NCI-H69 (cell line): ENCODE results near the gene ABCD1.

Experiments
- DNase-seq: peaks from one replicate; lab custom pipeline; 2025; lab: John Stamatoyannopoulos, UW

ABCD1 gene

DNA sequence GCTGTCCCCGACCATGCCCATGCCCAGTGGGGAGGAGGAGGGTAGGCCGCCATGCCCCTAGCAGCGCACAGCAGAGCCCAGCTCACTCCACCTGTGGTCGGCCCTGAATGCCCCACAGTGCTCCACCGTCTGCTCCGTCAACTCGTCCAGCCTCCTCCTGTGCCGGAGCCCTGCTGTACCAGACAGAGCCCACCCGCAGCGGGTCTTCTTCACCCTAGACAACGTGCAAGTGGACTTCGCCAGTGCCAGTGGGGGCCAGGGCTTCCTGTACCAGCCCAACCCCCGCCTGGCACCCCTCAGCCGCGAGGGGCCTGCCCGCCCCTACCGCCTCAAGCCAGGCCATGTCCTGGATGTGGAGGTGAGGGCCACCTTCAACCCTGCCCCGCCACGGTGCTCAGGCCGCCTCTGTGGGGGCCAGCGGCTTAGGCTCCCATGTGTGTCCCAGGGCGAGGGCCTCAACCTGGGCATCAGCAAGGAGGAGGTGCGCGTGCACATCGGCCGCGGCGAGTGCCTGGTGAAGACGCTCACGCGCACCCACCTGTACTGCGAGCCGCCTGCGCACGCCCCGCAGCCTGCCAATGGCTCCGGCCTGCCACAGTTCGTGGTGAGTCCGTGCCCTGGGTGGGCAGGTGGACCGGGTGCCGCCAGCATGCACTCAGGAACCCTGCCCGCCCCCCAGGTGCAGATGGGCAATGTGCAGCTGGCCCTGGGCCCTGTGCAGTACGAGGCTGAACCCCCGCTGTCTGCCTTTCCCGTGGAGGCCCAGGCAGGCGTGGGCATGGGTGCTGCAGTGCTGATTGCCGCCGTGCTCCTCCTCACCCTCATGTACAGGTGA is 49.3 kb downstream of the ABCD1 start:
- DNase-seq, result no peak

DNA sequence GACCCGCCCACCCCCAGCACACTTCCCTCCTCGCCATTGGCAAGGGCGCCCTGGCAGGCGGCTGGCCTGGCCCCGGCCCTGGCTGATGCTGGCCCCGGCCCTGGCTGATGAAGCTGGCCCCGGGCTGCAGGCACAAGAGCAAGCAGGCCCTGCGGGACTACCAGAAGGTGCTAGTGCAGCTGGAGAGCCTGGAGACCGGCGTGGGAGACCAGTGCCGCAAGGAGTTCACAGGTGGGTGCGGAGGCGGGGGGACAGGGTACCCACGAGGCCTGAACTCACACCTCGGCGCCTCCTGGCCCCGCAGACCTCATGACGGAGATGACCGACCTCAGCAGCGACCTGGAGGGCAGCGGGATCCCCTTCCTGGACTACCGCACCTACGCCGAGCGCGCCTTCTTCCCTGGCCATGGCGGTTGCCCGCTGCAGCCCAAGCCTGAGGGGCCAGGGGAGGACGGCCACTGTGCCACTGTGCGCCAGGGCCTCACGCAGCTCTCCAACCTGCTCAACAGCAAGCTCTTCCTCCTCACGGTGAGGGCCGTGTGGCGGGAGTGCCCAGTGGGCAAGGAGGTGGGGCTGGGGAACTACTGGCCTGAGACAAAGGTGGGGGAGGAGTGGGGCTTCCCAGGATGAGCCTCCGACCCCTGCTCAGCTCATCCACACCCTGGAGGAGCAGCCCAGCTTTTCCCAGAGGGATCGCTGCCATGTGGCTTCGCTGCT is 50.1 kb downstream of the ABCD1 start:
- no peak for DNase-seq

DNA sequence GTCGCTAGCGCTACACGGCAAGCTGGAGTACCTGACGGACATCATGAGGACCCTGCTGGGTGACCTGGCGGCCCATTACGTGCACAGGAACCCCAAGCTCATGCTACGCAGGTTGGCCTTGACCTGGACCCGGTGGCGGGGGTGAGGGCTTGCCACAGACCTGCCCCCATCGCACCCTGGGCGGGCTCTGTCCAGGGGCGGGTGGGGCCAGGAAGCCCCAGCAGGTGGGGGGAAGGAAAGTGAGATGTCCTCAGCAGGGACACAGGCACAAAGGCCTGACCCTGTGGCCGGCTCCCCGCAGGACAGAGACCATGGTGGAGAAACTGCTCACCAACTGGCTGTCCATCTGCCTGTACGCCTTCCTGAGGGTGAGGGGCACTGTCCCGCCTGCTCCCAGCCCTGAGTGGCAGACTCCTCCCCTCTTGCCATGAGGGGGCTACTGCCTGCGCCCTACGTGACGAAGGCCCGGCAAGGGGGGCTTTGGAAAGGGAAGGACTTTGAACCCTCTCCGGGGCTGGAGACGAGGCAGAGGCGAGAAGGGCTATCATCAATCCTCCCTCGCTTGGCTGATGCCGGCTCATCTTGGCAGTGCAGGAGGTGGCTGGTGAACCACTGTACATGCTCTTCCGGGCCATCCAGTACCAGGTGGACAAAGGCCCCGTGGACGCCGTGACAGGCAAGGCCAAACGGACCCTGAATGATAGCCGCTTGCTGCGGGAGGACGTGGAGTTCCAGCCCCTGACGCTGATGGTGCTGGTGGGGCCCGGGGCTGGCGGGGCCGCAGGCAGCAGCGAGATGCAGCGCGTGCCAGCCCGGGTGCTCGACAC is 50.9 kb downstream of the ABCD1 start:
- no peak for DNase-seq

DNA sequence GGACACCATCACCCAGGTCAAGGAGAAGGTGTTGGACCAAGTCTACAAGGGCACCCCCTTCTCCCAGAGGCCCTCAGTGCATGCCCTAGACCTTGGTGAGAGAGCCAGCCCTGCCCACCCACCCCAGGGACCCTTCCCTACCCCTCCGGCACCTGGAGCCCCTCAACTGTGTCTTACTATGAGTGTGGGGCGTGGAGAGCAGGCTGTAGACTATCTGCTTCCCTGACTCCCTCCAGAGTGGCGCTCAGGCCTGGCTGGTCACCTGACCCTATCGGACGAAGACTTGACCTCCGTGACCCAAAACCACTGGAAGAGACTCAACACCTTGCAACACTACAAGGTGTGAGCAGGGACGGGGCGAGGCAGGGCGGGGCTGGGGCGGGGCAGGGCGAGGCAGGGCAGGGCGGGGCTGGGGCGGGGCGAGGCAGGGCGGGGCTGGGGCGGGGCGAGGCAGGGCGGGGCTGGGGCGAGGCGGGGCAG is 51.5 kb downstream of the ABCD1 start:
- no peak for DNase-seq

DNA sequence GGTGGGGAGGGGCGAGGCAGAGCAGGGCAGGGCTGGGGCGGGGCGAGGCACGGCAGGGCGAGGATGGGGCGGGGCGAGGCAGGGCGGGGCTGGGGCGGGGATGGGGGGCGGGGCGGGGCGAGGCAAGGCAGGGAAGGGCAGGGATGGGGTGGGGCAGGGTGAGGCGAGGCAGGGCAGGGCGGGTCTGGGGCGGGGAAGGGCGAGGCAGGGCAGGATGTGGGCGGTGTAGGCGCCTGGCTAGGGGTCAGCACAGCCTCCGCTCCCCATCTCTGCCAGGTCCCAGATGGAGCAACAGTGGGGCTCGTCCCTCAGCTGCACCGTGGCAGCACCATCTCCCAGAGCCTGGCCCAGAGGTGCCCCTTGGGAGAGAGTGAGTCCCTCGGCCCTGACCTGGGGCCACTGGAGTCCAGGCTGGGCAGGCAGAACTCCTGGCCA is 52.0 kb downstream of the ABCD1 start:
- DNase-seq, result peak; percentile 52

DNA sequence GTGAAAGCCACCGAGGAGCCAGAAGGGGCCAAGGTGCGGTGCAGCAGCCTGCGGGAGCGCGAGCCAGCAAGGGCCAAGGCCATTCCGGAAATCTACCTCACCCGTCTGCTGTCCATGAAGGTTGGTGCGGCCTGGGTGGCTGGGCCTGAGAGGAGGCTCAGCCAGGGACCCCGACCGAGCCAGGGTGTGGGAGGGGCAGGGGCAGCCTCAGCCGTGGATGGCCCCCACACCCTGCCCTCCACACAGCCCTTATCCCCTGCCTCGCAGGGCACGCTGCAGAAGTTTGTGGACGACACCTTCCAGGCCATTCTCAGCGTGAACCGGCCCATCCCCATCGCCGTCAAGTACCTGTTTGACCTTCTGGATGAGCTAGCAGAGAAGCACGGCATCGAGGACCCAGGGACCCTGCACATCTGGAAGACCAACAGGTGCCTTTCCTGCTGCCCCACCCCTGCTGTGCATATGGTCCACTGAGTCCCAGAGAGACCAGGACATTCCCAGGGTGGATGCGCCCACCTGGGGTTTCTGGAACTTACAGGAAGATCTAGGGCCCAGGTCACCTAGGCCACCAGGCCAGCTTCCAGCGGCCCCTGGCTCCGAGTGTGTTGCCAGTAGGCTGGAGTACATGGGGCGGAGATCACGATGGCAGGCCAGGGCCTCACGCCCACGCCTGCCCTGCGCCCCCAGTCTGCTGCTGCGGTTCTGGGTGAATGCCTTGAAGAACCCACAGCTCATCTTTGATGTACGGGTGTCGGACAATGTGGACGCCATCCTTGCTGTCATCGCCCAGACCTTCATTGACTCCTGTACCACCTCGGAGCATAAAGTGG is 52.8 kb downstream of the ABCD1 start:
- DNase-seq, result no peak

DNA sequence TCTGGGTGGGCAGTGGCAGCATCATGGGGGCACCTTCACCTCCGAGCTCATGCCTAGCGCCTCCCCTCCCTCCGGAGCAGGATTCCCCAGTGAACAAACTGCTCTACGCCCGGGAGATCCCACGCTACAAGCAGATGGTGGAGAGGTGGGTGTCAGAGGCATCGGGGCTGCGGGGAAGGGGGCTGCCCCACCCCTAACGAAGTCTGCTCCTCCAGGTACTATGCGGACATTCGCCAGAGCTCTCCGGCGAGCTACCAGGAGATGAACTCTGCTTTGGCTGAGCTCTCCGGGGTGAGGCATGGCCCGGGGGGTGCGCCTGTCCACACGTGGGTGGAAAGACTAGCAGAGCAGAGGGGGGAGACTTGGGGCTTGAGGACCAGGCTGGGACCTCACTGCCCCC is 53.5 kb downstream of the ABCD1 start:
- no peak for DNase-seq

DNA sequence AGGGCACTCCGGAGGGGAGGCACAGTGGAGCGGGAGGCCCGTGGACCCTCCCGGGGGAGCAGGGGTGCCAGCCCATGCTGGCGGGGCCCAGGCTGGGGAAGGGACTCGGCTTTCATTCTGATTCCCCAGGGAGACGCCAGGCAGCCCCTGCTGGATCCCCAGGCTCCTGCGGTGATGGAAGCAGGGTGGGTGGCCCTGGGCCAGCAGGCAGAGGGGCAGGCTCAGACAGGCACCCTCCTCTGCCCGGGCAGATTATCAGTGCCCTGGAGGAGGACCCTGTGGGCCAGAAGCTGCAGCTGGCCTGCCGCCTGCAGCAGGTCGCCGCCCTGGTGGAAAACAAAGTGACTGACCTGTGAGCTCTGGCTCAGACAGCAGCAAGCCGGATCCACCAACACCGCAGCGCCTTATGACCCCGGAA is 54.0 kb downstream of the ABCD1 start:
- peak; percentile 22 for DNase-seq

DNA sequence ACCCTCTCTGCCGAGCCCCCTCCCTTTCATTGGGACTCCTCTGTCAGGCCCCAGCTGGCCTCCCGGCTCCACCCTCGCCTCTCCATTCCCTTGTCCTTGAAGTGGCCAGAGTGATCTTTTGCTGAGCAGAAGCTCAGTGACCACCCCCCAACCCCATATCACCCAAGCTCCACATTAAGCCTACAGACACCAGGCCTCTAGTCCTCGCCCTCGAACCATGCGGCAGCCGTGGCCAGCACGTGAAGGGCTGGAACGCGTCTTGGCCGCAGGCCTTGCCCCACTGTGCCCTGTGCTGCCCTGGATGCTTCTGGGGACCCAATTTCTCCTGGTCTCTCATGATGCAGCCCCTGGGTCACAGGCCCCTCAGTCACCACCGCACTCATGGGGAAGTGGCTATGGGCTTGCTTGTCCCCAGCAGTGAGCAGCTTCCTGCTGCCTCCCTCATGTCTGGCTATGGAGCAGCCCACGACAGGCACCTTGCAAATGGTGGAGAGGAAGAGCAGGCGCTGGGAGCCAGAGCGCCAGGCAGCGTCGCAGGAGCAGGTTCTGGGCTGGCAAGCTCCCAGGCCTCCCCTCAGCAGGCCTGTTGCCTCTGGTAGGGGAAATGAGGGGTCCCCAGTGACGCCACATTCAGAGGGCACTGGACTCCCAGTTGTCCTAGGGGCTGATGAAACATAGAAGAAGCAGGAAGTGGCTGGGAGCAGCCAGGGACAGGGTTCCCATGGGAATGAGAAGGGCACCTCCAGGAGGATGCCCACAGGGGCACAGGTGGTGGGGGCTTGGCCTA is 55.4 kb downstream of the ABCD1 start:
- DNase-seq, result peak; percentile 40

DNA sequence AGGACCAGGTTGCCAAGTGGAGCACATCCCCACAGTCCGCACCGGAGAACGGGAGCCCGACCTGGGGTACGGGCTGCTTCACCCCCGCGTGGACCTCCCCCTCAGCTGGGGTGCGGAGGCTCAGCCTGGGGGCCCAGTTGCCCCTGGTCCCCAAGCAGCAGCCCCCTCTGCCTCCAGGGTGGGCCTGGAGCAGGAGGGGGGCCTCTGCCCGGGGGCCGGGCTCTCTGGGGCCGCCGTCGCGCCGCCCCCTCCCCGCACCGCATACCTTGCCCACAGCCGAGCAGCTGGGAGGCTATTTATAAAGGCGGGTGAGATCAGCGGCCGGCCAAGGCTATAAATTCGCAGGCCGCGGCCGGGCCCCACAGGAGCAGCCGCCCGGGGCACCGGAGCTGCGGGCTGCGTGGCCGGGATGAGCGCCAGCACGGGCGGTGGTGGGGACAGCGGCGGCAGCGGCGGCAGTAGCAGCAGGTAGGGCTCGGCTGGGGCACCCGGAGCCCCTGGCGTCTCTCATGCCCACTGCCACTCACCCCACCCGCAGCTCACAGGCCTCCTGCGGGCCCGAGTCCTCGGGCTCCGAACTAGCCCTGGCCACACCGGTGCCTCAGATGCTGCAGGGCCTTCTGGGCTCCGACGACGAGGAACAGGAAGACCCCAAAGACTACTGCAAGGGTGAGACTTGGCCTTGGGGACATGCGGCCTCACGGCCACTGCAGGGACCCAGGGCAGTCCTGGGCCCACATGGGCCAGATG is 56.2 kb downstream of the ABCD1 start, which contains the start of gene SRPK3:
Gene SRPK3 (plus strand): TSS at position 364 of the 750 bp plus-strand sequence. CDS start 46 bp downstream, at position 410.
- peak; percentile 38 for DNase-seq

DNA sequence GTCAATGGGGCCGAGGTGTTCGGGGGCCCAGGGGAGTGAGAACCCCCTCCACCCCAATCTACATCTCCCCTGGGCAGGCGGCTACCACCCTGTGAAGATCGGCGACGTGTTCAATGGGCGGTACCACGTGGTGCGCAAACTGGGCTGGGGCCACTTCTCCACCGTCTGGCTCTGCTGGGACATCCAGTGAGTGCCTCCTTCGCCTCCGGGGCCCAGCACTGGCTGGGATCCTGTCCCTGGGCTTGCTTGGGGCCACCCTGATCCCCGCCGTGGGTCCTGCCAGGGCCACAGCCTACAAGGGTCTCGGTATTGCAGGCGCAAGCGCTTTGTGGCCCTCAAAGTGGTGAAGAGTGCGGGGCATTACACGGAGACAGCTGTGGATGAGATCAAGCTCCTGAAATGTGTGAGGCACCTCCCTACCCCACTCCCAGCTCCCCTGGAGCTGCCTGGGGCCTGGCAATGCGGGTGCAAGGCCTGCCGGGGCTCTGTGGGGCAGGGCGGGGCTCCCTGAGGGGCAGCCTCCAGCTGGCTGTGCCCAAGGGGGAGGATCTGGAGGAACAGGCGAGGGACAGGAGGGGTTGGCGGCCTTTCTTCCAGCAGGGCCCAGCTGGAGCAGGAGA is 56.9 kb downstream of the ABCD1 start:
- DNase-seq, result peak; percentile 23

DNA sequence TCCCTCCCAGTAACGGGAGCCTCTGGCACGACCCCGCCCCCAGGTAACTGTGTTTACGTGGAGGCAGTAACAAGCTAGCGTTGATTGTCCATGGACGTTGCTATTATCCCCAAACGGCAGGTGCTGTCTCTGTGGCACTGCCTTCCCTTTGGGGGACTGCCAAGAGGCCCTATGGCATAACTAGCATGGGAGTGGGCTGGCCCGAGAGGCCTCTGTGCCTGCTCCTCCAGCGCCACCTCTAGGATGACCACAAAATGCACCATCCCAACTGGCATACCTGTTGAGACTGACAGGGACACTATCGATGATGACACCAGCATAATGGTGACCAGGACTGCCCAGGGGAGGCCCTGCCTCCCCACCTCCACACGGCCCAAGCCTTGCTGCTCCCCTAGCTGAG is 57.7 kb downstream of the ABCD1 start:
- peak; percentile 91 for DNase-seq

DNA sequence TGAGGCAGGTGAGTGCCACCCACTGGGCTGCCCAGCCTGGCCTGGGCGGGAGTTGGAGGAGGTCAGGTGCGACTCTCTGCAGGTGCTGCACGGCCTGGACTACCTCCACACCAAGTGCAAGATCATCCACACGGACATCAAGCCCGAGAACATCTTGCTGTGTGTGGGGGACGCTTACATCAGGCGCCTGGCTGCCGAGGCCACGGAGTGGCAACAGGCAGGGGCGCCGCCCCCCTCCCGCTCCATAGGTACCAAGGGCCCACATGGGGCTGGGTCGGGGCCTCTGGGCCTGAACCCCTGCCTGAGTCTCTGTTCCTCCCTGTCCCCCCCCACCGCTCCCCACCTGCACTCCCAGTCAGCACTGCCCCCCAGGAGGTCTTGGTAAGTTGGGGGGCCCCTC is 58.2 kb downstream of the ABCD1 start:
- DNase-seq, result no peak

DNA sequence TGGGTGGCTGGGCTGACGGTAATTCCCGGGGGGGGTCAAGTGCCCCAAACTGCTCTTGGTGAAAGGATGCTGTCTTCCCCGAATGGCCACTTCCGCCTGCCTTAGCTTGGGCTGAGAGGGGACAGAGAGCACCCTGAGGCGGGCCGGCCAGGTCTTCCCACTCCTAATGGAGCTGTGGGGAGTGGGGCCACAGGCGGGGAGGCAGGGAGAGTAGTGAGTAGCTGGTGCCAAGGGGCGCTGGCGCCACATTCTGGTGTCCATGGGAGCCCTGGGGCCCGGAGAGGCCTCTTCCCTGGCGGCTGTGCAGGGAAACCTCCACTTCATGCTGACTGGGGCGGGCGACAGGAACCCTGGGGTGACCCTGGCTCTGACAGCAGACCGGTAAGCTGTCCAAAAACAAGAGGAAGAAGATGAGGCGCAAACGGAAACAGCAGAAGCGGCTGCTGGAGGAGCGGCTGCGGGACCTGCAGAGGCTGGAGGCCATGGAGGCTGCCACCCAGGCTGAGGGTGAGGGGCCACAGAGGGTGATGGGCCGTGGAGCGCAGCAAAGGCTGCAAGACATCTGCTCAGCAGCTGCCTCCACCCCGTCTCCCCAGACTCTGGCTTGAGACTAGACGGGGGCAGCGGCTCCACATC is 58.8 kb downstream of the ABCD1 start:
- no peak for DNase-seq

DNA sequence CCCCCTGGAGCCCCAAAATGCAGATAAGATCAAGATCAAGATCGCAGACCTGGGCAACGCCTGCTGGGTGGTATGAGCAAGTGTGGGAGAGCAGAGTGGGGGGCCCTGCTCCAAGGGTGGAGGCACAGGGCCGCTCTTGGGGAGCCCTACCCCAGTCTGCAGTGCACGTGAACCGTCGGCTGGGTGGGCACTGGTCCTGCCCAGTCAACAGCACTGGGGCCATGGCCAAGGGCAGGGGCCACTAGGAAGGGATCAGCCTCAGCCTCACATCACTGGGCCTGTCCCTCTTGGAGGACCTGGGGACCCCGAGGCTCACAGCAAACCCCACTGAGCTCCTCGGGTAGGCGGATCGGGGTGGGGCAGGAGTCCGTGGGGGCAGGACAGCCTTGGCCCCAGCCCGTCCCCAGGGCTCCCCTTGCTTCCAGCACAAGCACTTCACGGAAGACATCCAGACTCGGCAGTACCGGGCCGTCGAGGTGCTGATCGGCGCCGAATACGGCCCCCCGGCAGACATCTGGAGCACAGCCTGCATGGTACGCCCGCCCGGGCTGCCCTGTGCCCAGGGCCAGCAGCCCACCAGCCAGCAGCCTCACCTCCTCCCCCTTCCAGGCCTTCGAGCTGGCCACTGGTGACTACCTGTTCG is 59.8 kb downstream of the ABCD1 start:
- DNase-seq, result no peak

DNA sequence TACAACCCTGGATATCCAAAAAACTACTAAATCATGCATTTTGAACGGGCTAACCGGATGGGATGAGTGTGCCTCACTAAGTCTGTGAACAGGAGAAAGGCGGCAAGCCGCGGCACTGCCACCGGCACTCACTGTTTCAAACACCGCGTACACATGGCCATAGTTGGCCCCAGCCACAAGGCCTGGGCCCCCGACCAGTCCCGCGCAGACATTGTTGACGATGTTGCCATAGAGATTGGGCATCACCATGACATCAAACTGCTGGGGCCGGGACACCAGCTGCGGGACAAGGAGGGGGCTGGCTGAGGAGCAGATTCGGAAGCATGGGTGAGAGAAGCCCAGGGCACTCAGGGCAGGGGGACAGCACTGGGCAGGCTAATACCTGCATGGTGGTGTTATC is 62.0 kb downstream of the ABCD1 start:
- no peak for DNase-seq

DNA sequence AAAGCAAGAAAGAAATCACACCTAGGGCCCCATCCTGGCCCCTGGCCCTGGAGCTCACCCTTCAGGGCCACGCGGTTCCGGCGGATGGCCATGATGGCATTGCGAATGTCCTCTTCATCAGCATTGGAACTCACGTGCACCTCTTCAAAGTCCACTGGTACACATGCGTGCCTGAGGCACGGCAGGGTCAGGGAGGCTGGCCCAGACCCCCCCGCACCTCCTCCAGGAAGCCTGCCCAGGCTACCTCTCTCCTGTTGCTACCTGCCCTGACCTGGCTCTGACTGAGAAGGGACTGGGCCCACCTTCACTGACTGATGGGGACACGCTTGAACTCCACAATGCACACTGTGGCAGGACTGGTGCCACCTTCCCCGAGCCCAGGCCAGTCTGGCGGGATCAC is 65.0 kb downstream of the ABCD1 start:
- DNase-seq, result no peak

DNA sequence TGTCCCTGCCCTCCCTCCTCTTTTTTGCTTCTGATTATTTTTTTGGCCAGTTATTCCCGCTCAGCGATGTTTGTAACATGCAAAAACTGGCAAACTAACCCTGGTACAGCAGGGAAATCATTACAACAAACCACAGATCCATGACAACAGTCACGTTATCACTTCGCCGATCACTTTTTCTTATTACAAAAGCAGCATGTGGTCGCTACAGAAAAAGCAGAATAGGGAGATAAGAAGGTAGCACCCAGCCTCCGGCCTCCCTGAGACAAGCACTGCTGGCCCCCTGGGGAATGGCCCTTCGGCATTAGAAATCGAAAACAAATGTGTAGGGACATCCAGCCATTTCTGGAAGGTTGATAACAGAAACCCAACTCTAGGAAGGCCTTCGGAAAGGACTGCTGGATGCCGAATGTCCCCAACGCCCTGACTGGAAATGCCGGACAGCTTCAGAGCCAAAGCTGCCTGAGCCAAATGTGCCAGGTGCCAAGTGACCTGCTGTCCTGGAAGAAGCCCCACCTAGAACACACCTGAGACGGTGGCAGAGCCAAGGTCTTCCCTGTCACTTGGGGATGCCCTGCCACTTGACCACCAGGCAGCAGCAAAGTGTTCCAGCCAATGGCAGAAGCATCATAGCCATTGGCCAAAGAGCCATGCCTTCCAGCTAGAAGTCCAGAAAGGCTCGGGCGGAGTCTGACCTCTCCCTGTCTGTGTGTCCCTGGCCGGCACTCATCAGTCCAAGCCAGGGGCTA is 66.6 kb downstream of the ABCD1 start:
- DNase-seq, result no peak
